GM12878 (cell line): ENCODE results near the gene SLC2A9. TPM values are rescaled to one million over a fixed set of nuclear protein-coding genes. Genes with fewer than 3 reads are reported as not detected.

ENCODE experiments used
- ATF7 ChIP-seq: fragments of 450-650 bp; IDR thresholded peaks from 2 replicates; pipeline ENCODE4 v1.6.1; 2016; ENCODE audit warnings: low read depth, mild to moderate bottlenecking
- BHLHE40 ChIP-seq, 2 experiments: fragments of 450-650 bp in 1 of 2; IDR thresholded peaks; 2 replicates each; pipeline ENCODE4 v1.6.1; 2011 to 2017; ENCODE audit warnings: low read depth in 2 of 2, borderline replicate concordance in 1 of 2, improper control_type of control experiment in 1 of 2, low read length in 1 of 2, mild to moderate bottlenecking in 1 of 2
- CEBPB ChIP-seq, 2 experiments: fragments of 150-350 bp in 1 of 2; IDR thresholded peaks; 2 replicates each; pipeline ENCODE4 v1.6.1; 2012 to 2014; ENCODE audit warnings: low read depth in 2 of 2, low read length in 2 of 2, borderline replicate concordance in 1 of 2, inconsistent platforms in 1 of 2
- CHD2 ChIP-seq: IDR thresholded peaks from 2 replicates; pipeline ENCODE4 v1.6.1; 2011; ENCODE audit warnings: low read depth, low read length, improper control_type of control experiment, borderline replicate concordance
- KDM1A ChIP-seq: fragments of 200-600 bp; sonication (generic); IDR thresholded peaks from 2 replicates; pipeline ENCODE4 v1.6.1; 2016; ENCODE audit warnings: borderline replicate concordance
- NFYA ChIP-seq: IDR thresholded peaks from 2 replicates; pipeline ENCODE4 v1.6.1; 2011; ENCODE audit warnings: low read depth, mild to moderate bottlenecking, low read length, improper control_type of control experiment, borderline replicate concordance
- ZNF384 ChIP-seq: IDR thresholded peaks from 2 replicates; pipeline ENCODE4 v1.6.1; 2012; ENCODE audit warnings: low read depth, mild to moderate bottlenecking, low read length, improper control_type of control experiment, borderline replicate concordance
- polyA plus RNA-seq, 11 experiments: library from polyadenylated mRNA; depleted of rRNA in 4 of 11; unstranded in 6 of 11; stranded (reverse) in 5 of 11; fragments of >200 nt; fragmentation: Nextera tagmentation in 4 of 11; fragmentation: Illumina TruSeq in 1 of 11; extraction: Ambion mirVana in 4 of 11; extraction: Trizol in 1 of 11; gene quantifications; 1 replicate in 1 of 11; 2 replicates in 10 of 11; pipeline versions ENCODE4 v1.2.1 to v1.2.3, GENCODE V29; 2011 to 2016; ENCODE audit warnings: inconsistent platforms in 2 of 11, missing spikeins in 2 of 11, low read depth in 1 of 11
- total RNA-seq, 4 experiments: library from RNA; depleted of rRNA in 3 of 4; stranded (reverse); fragments of >200 nt in 3 of 4; fragmentation: Illumina TruSeq in 1 of 4; extraction: Trizol in 1 of 4; gene quantifications; 2 replicates each; pipeline versions ENCODE4 v1.2.1 to v1.2.3, GENCODE V29; 2013 to 2021
- TF ChIP-seq, protein P1 (sequence below): IDR thresholded peaks from 2 replicates; pipeline ENCODE4 v1.6.1; 2012; ENCODE audit warnings: low read length, inconsistent platforms
- TF ChIP-seq, protein P2 (sequence below): fragments of 150-350 bp; IDR thresholded peaks from 2 replicates; pipeline ENCODE4 v1.6.1; 2014; ENCODE audit warnings: mild to moderate bottlenecking, low read depth, low read length

SLC2A9 gene
- total and polyA plus RNA-seq, 10 of the 15 experiments (the other 5 are each of a cell fraction or from before 2014, with no cell fraction given): 0.28 to 2.8 (median 1.2) TPM

- TF ChIP-seq, protein P1, sequence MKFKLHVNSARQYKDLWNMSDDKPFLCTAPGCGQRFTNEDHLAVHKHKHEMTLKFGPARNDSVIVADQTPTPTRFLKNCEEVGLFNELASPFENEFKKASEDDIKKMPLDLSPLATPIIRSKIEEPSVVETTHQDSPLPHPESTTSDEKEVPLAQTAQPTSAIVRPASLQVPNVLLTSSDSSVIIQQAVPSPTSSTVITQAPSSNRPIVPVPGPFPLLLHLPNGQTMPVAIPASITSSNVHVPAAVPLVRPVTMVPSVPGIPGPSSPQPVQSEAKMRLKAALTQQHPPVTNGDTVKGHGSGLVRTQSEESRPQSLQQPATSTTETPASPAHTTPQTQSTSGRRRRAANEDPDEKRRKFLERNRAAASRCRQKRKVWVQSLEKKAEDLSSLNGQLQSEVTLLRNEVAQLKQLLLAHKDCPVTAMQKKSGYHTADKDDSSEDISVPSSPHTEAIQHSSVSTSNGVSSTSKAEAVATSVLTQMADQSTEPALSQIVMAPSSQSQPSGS: peak; percentile 41; the same call in 1 of the 2 replicates
- TF ChIP-seq CHD2: no peak
- peak in 1 of 2 experiments; percentile 36; a peak in 1 of 4 replicates for TF ChIP-seq BHLHE40 (IDR thresholded peaks at IDR 0.05; ENCODE audit: borderline replicate concordance in 1 of 2, low read depth in 2 of 2, low read length in 1 of 2)
- no peak for TF ChIP-seq KDM1A
- TF ChIP-seq, protein P2, sequence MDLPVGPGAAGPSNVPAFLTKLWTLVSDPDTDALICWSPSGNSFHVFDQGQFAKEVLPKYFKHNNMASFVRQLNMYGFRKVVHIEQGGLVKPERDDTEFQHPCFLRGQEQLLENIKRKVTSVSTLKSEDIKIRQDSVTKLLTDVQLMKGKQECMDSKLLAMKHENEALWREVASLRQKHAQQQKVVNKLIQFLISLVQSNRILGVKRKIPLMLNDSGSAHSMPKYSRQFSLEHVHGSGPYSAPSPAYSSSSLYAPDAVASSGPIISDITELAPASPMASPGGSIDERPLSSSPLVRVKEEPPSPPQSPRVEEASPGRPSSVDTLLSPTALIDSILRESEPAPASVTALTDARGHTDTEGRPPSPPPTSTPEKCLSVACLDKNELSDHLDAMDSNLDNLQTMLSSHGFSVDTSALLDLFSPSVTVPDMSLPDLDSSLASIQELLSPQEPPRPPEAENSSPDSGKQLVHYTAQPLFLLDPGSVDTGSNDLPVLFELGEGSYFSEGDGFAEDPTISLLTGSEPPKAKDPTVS: no peak
- TF ChIP-seq ATF7: peak; percentile 43; the same call in 1 of the 2 replicates
- no peak for TF ChIP-seq ZNF384
- TF ChIP-seq NFYA: no peak
- peak in 1 of 2 experiments; percentile 54; a peak in 1 of 4 replicates for TF ChIP-seq CEBPB (IDR thresholded peaks at IDR 0.05; ENCODE audit: borderline replicate concordance in 1 of 2, low read depth in 2 of 2, low read length in 2 of 2)
Measured at GRCh38 chr4:10006231-10006600, 15.1 kb downstream of the SLC2A9 start (continued).
